GM12873 (cell line): Measurements from ENCODE around the gene SHLD3.

Experiments
- CTCF ChIP-seq: IDR thresholded peaks from 2 replicates; pipeline ENCODE4 v1.5.1; 2012; ENCODE audit warnings: low read depth, mild to moderate bottlenecking, moderate library complexity, low read length, control low read depth; ENCODE audit not compliant: insufficient read depth; ENCODE audit errors: missing control alignments

The SHLD3 gene

GRCh38 chr5:65624025-65624570, 729 bp upstream of the SHLD3 start, which contains the start of gene TRIM23:
TRIM23 (minus strand) TSS chr5:65624333; CDS start chr5:65624274, 59 bp downstream.
- TF ChIP-seq CTCF: peak; percentile 30

GRCh38 chr5:65625743-65626142, 916 bp downstream of the SHLD3 start:
- no peak for TF ChIP-seq CTCF

- TF ChIP-seq CTCF: no peak
Measured at GRCh38 chr5:65630981-65631380, 6.2 kb downstream of the SHLD3 start.

GRCh38 chr5:65640240-65640639, 15.4 kb downstream of the SHLD3 start:
- no peak for TF ChIP-seq CTCF

- no peak for TF ChIP-seq CTCF
Measured at GRCh38 chr5:65646938-65647337, 22.1 kb downstream of the SHLD3 start.

GRCh38 chr5:65647941-65648340, 23.1 kb downstream of the SHLD3 start:
- TF ChIP-seq CTCF: no peak

- TF ChIP-seq CTCF: no peak
Measured at GRCh38 chr5:65651144-65651543, 26.3 kb downstream of the SHLD3 start.
